ENCODE data around the gene INPP4A.

The INPP4A gene

GRCh38 chr2:98461498-98462049 is 16.9 kb downstream of the INPP4A start:
- no peak for DNase-seq

GRCh38 chr2:98463081-98463481 is 18.4 kb downstream of the INPP4A start:
- no peak for DNase-seq

- DNase-seq, result no peak
Observed at GRCh38 chr2:98463551-98463971, 18.9 kb downstream of the INPP4A start.

- DNase-seq, result no peak
Observed at GRCh38 chr2:98463988-98464771, 19.5 kb downstream of the INPP4A start.

GRCh38 chr2:98464772-98465310 is 20.2 kb downstream of the INPP4A start:
- no peak for DNase-seq

GRCh38 chr2:98465456-98466226 is 21.0 kb downstream of the INPP4A start:
- DNase-seq, result peak; percentile 68

GRCh38 chr2:98467082-98467536 is 22.5 kb downstream of the INPP4A start:
- no peak for DNase-seq

- no peak for DNase-seq
Observed at GRCh38 chr2:98467652-98468051, 23.0 kb downstream of the INPP4A start.

GRCh38 chr2:98468621-98469236 is 24.1 kb downstream of the INPP4A start:
- peak; percentile 33 for DNase-seq

- no peak for DNase-seq
Observed at GRCh38 chr2:98469862-98470544, 25.3 kb downstream of the INPP4A start.

- DNase-seq, result no peak
Observed at GRCh38 chr2:98470851-98471255, 26.2 kb downstream of the INPP4A start.

GRCh38 chr2:98471402-98472131 is 26.9 kb downstream of the INPP4A start:
- DNase-seq, result no peak

GRCh38 chr2:98472132-98472650 is 27.5 kb downstream of the INPP4A start:
- DNase-seq, result no peak

- DNase-seq, result no peak
Observed at GRCh38 chr2:98472961-98473746, 28.5 kb downstream of the INPP4A start.

GRCh38 chr2:98473995-98474780 is 29.5 kb downstream of the INPP4A start:
- DNase-seq, result no peak

GRCh38 chr2:98474979-98475632 is 30.4 kb downstream of the INPP4A start:
- DNase-seq, result no peak

GRCh38 chr2:98476192-98476868 is 31.7 kb downstream of the INPP4A start:
- DNase-seq, result peak; percentile 28

GRCh38 chr2:98477036-98477435 is 32.4 kb downstream of the INPP4A start:
- DNase-seq, result no peak

GRCh38 chr2:98477506-98477905 is 32.8 kb downstream of the INPP4A start:
- DNase-seq, result no peak

Measured in fibroblast of skin of right biceps (primary cell).